ENCODE results near the gene KCNQ1. TPM values are rescaled to one million over a fixed set of nuclear protein-coding genes. Genes with fewer than 3 reads are reported as not detected.
A peak's percentile ranks its signal among the peaks of the same experiment; 100 is the strongest.

Gene KCNQ1
- total and polyA plus RNA-seq, 8 donors: 14.0 to 61.1 (median 46.7) TPM

DNA sequence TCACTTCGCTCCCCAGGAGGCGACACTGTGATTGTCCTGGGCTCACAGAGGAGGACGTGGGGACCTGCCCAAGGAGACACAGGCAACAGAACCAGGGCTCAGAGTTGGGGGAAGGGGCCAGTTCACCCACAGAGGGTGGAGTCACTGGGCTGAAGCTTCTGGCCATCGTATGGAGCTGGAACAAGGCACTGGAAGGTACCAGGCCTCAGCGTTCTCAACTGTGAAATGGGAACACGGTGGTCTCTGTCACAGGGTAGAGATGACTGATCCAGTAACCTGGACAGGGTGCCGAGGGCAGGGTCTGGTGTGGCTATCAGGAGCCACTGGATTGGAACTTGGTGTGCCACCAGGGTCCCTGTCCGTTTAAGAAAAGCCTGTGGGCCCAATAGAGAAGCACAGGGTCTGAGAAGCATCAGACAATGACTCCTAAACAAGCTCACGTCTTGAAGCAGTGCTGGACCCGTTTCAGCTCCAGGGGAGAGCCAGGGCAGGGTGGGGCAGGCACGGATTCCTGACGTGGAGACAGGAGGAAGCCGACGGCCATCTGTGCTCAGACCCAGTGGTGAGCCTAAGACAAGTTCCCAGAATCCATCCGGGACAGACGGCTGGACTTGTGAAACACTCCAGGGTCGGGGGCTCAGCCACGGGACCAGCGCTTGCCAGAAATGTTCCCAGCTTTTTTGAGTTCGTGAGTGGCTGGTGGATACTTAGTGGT lies 280.0 kb downstream of the KCNQ1 start:
- FAIRE-seq: no peak
- Histone ChIP-seq H3K27ac (peak overlapping the region; percentile 16 to 78 (median 38)), H3K9me3 (no peaks in the 10 kb centered on the region), H3K4me3 (no peak overlapping the region), H3K27me3 (no peaks in the 10 kb centered on the region), H3K36me3 (no peaks in the 10 kb centered on the region), H3K4me1 (peaks cover 0 to 6% (median 6%) of the 10 kb centered on the region in 3 donors)
- intact Hi-C loops (cut with DNase I): no loop called here
- peak in 2 of 4 donors; percentile 6 to 22 for ATAC-seq
- TF ChIP-seq, protein P1, sequence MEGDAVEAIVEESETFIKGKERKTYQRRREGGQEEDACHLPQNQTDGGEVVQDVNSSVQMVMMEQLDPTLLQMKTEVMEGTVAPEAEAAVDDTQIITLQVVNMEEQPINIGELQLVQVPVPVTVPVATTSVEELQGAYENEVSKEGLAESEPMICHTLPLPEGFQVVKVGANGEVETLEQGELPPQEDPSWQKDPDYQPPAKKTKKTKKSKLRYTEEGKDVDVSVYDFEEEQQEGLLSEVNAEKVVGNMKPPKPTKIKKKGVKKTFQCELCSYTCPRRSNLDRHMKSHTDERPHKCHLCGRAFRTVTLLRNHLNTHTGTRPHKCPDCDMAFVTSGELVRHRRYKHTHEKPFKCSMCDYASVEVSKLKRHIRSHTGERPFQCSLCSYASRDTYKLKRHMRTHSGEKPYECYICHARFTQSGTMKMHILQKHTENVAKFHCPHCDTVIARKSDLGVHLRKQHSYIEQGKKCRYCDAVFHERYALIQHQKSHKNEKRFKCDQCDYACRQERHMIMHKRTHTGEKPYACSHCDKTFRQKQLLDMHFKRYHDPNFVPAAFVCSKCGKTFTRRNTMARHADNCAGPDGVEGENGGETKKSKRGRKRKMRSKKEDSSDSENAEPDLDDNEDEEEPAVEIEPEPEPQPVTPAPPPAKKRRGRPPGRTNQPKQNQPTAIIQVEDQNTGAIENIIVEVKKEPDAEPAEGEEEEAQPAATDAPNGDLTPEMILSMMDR (IDR thresholded peaks at IDR 0.05): no peak
- WGBS, 2 donors: 78% methylated on average over 20 of the region's 20 CpGs
- no peak for DNase-seq

DNA sequence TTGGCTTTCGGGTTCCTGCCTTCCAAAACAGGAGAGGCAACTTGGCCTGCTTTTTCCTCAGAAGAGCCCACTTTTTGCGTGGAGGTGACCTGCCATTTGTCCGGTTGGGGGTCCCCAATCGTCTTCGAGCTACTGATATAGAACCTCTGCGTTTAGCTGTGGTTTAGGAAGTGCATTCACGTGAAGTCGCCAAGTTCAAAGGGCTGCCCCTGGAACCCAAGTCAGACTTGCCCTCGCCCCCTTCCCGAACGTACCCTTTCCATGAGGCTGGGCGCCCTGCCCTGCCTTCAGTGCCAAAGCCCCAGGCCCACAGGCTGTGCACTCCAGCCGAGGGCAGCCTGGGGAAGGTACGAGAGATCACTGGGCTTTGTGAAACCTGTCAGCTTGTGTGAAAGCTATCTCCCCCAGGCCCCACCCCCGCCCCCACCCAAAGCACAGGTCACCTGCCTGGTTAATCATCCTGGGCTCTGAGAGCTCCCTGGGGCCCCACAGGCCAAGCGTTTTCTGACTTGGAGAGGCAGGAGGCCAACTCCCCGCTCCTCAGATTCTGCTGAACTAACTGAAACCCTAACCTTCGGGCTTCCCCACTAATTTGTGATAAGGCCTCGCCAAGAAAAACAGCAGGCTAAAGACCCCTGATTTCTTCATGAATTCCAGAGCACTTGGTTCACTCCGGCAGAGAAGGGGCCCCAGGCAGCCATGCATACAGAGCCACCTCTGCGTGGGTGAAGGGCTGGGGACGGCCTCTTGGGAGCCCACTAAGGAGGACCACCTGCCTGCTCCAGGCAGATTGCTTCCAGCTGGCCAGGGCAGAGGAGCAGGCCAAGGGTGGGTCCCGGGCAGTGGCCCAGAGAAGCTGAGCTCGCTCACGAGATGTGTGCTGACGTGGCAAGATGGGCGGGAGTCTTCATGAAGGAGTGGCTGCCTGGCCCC lies 280.8 kb downstream of the KCNQ1 start:
- Histone ChIP-seq H3K4me3 (no peak overlapping the region), H3K27me3 (no peaks in the 10 kb centered on the region), H3K36me3 (no peaks in the 10 kb centered on the region), H3K4me1 (peaks cover 0 to 10% (median 9%) of the 10 kb centered on the region in 3 donors), H3K9me3 (no peaks in the 10 kb centered on the region), H3K27ac (peak overlapping the region; percentile 36 to 78 (median 48))
- FAIRE-seq: no peak
- peak in 2 of 6 donors; percentile 39 to 51 for DNase-seq
- TF ChIP-seq, protein P1 (IDR thresholded peaks at IDR 0.05): no peak
- ATAC-seq: peak in 3 of 4 donors; percentile 14 to 27 (median 15)
- intact Hi-C loops (cut with DNase I): no loop called here
- WGBS, 2 donors: 77 to 78% methylated on average over 27 of the region's 27 CpGs

DNA sequence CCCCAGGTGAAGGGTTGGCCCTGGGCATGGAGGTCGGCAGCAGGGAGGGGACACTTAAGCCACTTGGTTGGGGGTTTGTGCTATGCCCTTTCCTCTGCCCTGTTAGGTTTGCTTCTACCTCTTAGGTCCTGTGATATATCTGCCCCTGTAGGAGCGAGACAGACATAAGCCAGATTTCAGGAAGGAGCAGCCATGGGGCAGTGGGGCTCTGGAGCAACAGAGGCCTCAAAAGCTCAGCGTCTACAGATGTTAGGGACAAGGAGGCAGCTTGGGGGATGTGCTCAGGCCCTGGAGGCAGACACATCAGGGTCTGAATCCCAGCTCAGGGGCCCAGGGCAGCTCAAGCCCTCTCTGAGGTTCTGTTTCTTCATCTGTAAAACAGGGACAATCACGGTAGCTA lies 282.2 kb downstream of the KCNQ1 start:
- no peak overlapping the region for H3K4me3 ChIP-seq
- TF ChIP-seq, protein P1 (IDR thresholded peaks at IDR 0.05): no peak
- FAIRE-seq (no peak), ATAC-seq (no peak), DNase-seq (no peak)
- WGBS, 2 donors: 95 to 96% methylated on average over 4 of the region's 4 CpGs
- no peaks in the 10 kb centered on the region for H3K36me3 ChIP-seq
- peaks cover 0 to 10% (median 9%) of the 10 kb centered on the region in 3 donors for H3K4me1 ChIP-seq
- H3K27me3 ChIP-seq: no peaks in the 10 kb centered on the region
- H3K9me3 ChIP-seq: no peaks in the 10 kb centered on the region
- intact Hi-C loops (cut with DNase I): no loop called here
- peak overlapping the region; percentile 69 to 79 (median 74) for H3K27ac ChIP-seq

DNA sequence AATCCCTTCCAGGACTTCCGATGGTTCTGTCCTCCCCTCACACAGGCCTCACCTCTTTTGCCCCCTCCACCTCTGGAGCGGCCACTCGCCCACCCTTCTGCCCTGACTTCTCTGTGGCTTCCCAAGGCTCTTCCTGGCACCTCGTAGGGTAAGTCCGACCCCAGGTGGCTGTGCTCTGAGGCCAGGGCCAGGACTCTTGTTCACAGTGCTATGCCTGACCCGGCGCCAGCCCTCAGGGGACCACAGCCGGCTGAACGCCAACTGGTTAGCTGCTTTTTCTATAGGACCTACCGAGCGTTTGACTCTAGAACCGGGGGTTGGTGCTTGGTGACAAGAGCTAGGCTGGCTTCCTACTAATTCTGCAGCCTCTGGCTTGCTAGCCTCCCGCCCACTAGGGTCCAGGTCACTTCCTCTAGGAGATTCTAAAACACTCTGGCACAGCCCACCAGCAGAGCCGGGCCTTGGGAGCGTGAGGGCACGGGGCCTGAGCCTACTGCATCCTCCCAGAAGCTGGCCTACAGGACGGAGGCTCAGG lies 283.4 kb downstream of the KCNQ1 start:
- H3K4me1 ChIP-seq: peaks cover 0 to 10% (median 9%) of the 10 kb centered on the region in 3 donors

More for the DNA sequence above, 283.4 kb downstream of the KCNQ1 start:
- Histone ChIP-seq H3K27me3 (no peaks in the 10 kb centered on the region), H3K27ac (peak overlapping the region; percentile 69 to 79 (median 74)), H3K9me3 (no peaks in the 10 kb centered on the region), H3K36me3 (no peaks in the 10 kb centered on the region), H3K4me3 (no peak overlapping the region)
- ATAC-seq (peak in 3 of 4 donors; percentile 1 to 9 (median 6)), DNase-seq (no peak), FAIRE-seq (no peak)
- intact Hi-C loops (cut with DNase I): no loop called here
- TF ChIP-seq, protein P1 (IDR thresholded peaks at IDR 0.05): no peak
- 64 to 66% methylated on average over 17 of the region's 17 CpGs for whole genome bisulfite sequencing, 2 donors
